SU-DHL-6 (cell line): ENCODE measurements around the gene PHAF1.

Experiments used
- CTCF ChIP-seq: fragments of 200-600 bp; sonication (generic); IDR thresholded peaks from one replicate; pipeline ENCODE4 v1.5.1; 2017; ENCODE audit warnings: antibody characterized with exemption, mild to moderate bottlenecking, low read length, moderate library complexity; ENCODE audit not compliant: insufficient read depth, poor library complexity, severe bottlenecking
- EZH2phosphoT487 ChIP-seq: fragments of 200-600 bp; sonication (generic), shearing (Covaris generic); conservative IDR thresholded peaks from 2 replicates; pipeline ENCODE4 v1.6.1; 2018; ENCODE audit warnings: mild to moderate bottlenecking, antibody characterized with exemption, low read length, moderate library complexity, mixed read lengths

GRCh38 chr16:67120025-67120424, 10.3 kb downstream of the PHAF1 start:
- TF ChIP-seq CTCF (no peak), EZH2phosphoT487 (no peak)
